ENCODE data around the gene FXYD2. TPM values are rescaled to one million over a fixed set of nuclear protein-coding genes. Genes with fewer than 3 reads are reported as not detected.

Gene FXYD2
- total RNA-seq, 4 donors from 2014 or later: 0.67 to 1.7 TPM; not detected in 2

- Histone ChIP-seq H3K9me3 (no peaks in the 10 kb centered on the region), H3K36me3 (no peaks in the 10 kb centered on the region), H3K4me3 (no peak overlapping the region), H3K27ac (peak overlapping the region in 1 of 4 donors; percentile 9), H3K27me3 (no peaks in the 10 kb centered on the region), H3K4me1 (peaks cover 3 to 50% (median 4%) of the 10 kb centered on the region in 4 donors)
- TF ChIP-seq CTCF (IDR thresholded peaks at IDR 0.05) (peak in 5 of 6 experiments; percentile 28 to 58 (median 49)), POLR2A (IDR thresholded peaks at IDR 0.05) (no peak)
- peak in 2 of 3 donors; percentile 38 to 64 for DNase-seq
These were observed 2.2 kb downstream of the FXYD2 start for GRCh38 chr11:117822074-117823033.

- H3K9me3 ChIP-seq: no peaks in the 10 kb centered on the region
- no peak overlapping the region for H3K27ac ChIP-seq
- TF ChIP-seq CTCF (IDR thresholded peaks at IDR 0.05) (no peak), POLR2A (IDR thresholded peaks at IDR 0.05) (no peak)
- H3K4me1 ChIP-seq: peaks cover 3 to 59% (median 9%) of the 10 kb centered on the region in 4 donors
- no peaks in the 10 kb centered on the region for H3K36me3 ChIP-seq
- no peaks in the 10 kb centered on the region for H3K27me3 ChIP-seq
- DNase-seq: peak in 1 of 3 donors; percentile 45
- H3K4me3 ChIP-seq: no peak overlapping the region
These were observed 3.1 kb downstream of the FXYD2 start for GRCh38 chr11:117821431-117821830.

- Histone ChIP-seq H3K27me3 (no peaks in the 10 kb centered on the region), H3K9me3 (no peaks in the 10 kb centered on the region), H3K4me1 (peaks cover 3 to 68% (median 18%) of the 10 kb centered on the region in 4 donors), H3K27ac (no peak overlapping the region), H3K36me3 (no peaks in the 10 kb centered on the region), H3K4me3 (no peak overlapping the region)
- TF ChIP-seq CTCF (IDR thresholded peaks at IDR 0.05) (no peak), POLR2A (IDR thresholded peaks at IDR 0.05) (no peak)
- DNase-seq: peak in 1 of 3 donors; percentile 28
These were observed 4.0 kb downstream of the FXYD2 start for GRCh38 chr11:117820516-117820915.

GRCh38 chr11:117820071-117820470, 4.5 kb downstream of the FXYD2 start:
- Histone ChIP-seq H3K36me3 (no peaks in the 10 kb centered on the region), H3K27ac (peak overlapping the region in 1 of 4 donors; percentile 52), H3K4me3 (no peak overlapping the region), H3K4me1 (peaks cover 6 to 70% (median 21%) of the 10 kb centered on the region in 4 donors), H3K27me3 (no peaks in the 10 kb centered on the region), H3K9me3 (no peaks in the 10 kb centered on the region)
- peak in 2 of 3 donors; percentile 76 for DNase-seq
- peak in 2 of 6 experiments; percentile 12 to 19 for TF ChIP-seq CTCF (IDR thresholded peaks at IDR 0.05)
- TF ChIP-seq POLR2A (IDR thresholded peaks at IDR 0.05): no peak

GRCh38 chr11:117819096-117820040, 5.2 kb downstream of the FXYD2 start:
- peak in 2 of 3 donors; percentile 76 to 78 for DNase-seq
- Histone ChIP-seq H3K27ac (peak overlapping the region in 2 of 4 donors; percentile 21 to 52), H3K36me3 (no peaks in the 10 kb centered on the region), H3K9me3 (no peaks in the 10 kb centered on the region), H3K4me1 (peaks cover 7 to 70% (median 26%) of the 10 kb centered on the region in 4 donors), H3K4me3 (no peak overlapping the region), H3K27me3 (no peaks in the 10 kb centered on the region)
- TF ChIP-seq POLR2A (IDR thresholded peaks at IDR 0.05) (no peak), CTCF (IDR thresholded peaks at IDR 0.05) (peak in 4 of 6 experiments; percentile 27 to 67 (median 62))

Data from Peyer's patch (tissue), 4 donors.